TTC549 (cell line): Measurements from ENCODE around the gene OCA2.
"Not testable (repeated sequence)": the region's sequence is repeated elsewhere in the genome, so short reads cannot be mapped to it uniquely, and the experiment has no call there.

Experiments used
- FAIRE-seq: peaks from 2 replicates; lab custom pipeline; 2012; peaks lifted over from hg19 to GRCh38; lab: Jason Lieb, UNC

Gene OCA2

DNA sequence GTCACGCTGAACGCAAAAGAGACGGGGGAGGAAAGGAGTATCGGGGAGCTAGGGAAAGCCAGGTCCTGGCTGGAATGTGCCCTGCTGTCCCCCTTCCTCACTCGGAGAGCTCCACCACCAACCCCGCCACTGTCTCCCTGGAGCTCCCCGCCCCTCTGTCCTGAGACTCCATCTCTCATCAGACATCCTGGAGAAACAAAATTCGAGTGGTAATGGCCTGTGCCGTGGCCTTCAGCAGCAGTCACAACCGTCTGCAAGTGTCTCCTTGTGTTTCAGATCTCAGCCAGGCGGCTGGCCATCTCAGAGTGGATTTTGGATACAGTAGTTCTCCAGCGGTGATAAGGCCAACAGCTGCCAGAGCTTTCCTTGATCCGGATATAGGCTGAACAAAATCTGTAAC, 76.9 kb downstream of the OCA2 start:
- no peak for FAIRE-seq

DNA sequence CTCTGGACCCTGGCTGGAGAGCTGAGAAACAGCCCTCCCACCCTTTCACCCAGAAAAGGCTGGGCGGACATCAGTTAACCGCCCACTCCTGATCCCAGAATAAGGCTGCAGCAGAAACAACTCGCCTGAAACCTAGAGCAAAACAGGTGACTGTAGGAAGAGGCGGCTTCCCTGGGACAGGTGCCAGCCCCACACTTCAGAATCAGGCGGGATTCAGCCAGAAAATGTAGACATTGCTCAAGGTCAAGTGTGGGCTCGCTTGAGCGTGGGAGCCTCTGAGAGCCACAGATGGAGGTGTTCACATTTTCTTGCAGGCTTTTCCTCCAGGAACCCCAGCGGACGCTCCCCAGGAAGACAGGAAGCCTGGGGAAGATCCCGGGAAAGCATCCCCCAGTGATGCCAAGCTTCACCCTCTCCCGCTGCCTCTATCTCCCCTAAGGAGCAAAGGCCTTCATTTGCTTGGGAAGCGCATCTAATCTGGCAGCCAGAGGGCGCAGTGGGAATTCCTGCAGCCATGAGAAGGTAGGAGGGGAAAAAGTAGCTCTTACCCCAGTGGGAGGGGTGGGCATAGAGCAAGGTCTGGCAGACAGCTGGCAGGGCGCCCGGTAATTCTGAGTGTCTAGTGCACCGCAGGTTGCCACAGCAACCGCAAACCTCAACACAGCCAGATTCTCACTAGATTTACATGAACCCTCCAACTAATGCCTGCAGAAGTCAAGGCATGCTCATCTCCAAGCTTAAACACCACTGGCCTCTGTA, 77.7 kb downstream of the OCA2 start:
- no peak for FAIRE-seq

DNA sequence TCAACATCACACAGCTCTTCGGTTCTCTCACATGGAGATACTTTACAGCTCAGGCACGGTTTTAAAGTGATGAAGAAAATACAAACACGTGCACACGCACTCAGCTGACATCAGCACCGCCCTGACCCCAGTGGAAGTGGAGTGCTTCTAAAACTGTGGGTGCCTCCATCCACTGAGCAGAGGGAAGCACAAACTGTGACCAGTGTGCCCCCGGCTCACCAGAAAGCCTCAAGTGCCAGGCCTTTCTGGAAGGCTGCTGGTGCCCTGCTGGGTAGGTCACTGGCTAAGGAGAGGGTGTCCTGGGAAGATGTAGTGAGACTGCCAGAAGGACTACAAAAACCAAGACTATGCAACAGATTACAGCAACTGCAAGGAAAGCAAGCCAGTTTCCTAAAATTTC, 78.5 kb downstream of the OCA2 start:
- FAIRE-seq: no peak

DNA sequence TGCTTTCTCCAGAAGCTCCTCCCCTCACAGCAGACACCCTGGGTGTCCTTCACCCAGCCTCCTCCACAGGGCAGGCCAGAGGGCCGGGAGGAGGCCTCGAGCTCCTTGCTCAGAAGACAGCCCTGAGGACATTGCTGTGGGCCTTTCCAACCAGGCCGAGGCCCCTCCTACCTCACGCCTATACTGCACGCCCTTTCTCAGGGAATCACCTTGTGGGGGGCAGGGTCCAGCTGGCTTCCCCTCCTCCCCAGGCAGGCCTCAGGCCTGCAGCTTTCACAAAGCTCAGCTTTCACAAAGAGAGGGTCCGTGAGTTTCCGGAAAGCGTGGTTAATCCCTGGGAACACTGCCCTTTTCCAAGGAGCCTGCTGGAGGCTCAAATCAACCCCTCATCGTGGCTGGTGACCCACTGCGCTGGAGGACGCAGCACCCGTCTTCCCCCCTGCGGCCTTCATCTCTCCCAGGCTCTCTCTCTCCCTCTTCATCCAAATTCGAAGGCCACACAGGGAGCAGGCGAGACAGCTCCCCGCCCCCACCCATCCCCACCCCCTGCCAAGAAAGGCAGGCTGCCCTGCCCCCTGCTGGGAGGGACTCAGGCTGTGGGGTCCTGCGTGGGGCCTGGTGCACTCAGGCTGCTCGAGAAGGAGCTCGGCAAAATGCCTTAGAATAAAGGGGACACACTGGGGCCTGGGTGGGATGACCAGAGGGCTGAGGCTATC, 79.4 kb downstream of the OCA2 start:
- FAIRE-seq: no peak

DNA sequence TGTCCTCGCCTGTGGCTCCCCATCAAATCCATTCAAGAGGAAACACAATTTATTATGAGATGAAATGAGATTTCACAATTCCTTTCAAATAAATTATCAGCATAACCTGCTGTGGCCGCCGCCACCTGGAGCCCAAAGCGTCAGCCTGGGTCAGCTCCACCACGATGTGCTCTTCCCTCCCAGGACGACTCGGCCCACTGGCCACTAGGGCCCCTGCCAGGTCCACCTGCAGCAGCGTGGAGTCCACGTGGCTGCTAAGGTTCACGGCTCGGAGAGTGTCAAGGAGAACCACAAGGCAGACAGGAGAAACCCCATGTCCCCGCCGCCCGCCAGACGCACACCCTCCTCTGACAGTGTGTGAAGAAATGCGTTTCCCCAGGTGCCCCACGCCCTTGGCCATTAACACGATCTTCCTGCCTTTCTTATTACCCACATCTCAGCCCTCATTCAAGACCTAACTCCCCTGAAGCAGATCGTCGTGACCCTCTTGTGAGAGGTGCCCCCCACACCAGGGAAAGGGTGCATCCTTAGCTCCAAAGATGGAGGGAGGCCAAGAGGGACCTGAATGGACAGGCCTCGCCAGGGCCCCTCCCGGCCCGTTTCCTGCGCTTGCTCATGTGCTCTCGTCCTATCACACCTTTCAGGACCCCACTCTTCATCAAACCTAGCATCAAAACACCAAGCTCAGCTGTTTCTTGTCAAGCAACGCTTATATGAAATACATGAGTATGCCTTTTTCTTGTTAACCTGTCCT, 80.6 kb downstream of the OCA2 start:
- FAIRE-seq: no peak

GRCh38 chr15:28017423-28017924, 81.6 kb downstream of the OCA2 start:
- no peak for FAIRE-seq

- FAIRE-seq: no peak
Observed at GRCh38 chr15:28015855-28016254, 83.3 kb downstream of the OCA2 start.

- no peak for FAIRE-seq
Observed at GRCh38 chr15:28014623-28015200, 84.4 kb downstream of the OCA2 start.

GRCh38 chr15:28013976-28014375, 85.1 kb downstream of the OCA2 start:
- FAIRE-seq: no peak

- FAIRE-seq: no peak
Observed at GRCh38 chr15:28013480-28013879, 85.6 kb downstream of the OCA2 start.

DNA sequence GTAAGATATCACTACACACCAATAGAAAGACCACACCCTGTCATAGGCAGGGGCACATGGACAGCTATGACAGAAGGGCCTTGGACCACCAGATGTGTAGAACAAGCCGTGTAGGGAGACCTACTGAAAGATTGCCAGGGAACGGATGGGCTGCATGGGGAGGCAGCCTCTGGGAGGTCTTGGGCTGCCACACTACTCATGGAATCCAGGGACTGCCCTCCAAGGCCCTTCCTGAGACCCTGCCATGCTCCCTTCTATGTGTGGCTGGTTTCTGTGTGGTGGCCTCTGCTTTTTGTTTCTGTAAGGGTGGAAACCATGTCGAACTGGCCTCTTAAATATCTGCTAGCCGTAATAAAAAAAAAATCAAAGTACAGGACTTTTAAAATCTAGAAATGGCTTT, 86.9 kb downstream of the OCA2 start:
- FAIRE-seq: no peak

GRCh38 chr15:28008175-28008574, 90.9 kb downstream of the OCA2 start:
- FAIRE-seq: not testable (repeated sequence)

GRCh38 chr15:28006116-28006905, 92.8 kb downstream of the OCA2 start:
- no peak for FAIRE-seq

- no peak for FAIRE-seq
Observed at GRCh38 chr15:28005004-28005527, 94.0 kb downstream of the OCA2 start.

DNA sequence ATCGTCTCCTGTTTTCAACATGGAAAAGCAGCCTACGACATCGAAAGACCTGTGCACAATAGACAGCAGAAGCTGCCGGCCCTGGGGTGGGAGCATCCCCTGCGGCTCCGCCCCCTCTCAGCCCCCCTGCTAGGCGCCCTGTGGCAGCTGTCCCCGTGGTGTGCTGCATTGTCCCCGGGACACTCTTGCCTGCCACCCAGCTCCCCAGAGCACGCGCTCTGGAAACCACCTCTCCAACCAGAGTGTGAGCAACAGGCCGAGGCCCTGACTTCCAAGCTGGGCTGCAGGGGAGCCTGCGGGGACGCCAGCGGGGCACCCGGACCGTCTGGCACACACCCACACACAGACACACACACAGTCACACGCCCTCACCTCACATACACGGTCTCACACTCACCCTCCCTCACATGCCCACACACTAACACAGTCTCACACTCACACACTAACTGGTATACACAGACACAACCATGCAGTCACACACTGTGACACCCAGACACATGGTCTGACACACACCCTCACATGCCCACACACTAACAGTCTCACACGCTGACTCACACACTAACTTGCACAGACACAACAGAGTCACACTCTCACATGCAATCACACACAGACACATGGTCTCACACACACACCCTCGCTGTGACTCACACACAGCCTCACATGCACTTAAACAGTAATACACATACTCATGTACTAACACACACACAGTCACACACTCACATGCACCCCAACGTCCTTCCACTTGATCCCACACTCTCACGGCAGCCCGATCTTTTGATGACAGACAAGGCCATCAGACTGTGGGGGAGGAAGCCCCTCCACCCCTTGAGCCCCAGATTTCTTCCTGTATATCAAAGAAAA, 94.7 kb downstream of the OCA2 start:
- no peak for FAIRE-seq

- no peak for FAIRE-seq
Observed at GRCh38 chr15:28003302-28004037, 95.6 kb downstream of the OCA2 start.

- FAIRE-seq: no peak
Observed at GRCh38 chr15:28002867-28003266, 96.2 kb downstream of the OCA2 start.

- FAIRE-seq: no peak
Observed at GRCh38 chr15:28002136-28002861, 96.8 kb downstream of the OCA2 start.

DNA sequence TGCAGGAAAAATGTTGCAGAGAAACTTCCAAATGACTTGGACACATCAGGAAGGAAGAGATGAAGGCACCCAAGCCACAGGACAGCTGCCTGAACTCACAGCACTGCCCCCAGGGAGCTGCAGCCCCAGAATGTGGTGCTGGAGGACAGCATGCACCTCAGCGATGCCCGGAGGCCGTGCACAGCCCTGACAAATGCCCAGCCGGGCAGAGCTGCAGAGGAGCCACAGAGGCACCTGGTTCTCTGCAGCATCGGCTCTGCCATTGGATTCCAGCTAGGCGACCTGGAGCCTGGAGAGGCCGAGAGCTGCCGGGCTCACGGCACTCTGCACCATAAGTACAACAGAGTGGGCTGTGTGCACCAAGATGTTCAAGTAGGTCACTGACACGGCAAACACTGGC, 97.5 kb downstream of the OCA2 start:
- FAIRE-seq: no peak
